ENCODE results near the gene IFT52. TPM values are rescaled to one million over a fixed set of nuclear protein-coding genes. Genes with fewer than 3 reads are reported as not detected.
A peak's percentile ranks its signal among the peaks of the same experiment; 100 is the strongest.
"Not testable (repeated sequence)": the region's sequence is repeated elsewhere in the genome, so short reads cannot be mapped to it uniquely, and the experiment has no call there.

The IFT52 gene
- polyA plus RNA-seq, 3 donors = 17.6 to 28.1 (median 24.1) TPM

GRCh38 chr20:43584448-43585136, 6.1 kb upstream of the IFT52 start:
- H3K27ac Mint-ChIP-seq = peak overlapping the region in 2 of 7 donors; percentile 8 to 37
- no peak overlapping the region for H3K4me2 ChIP-seq (replicated peaks; ENCODE audit: extremely low read depth, low read length, poor library complexity, severe bottlenecking)
- H3K79me2 ChIP-seq (ENCODE audit: insufficient read depth, low read length) = no peaks in the 10 kb centered on the region
- TF ChIP-seq CTCF (IDR thresholded peaks at IDR 0.05) = no peak
- no peak for DNase-seq
- H3K36me3 ChIP-seq (replicated peaks in 1 of 2; ENCODE audit: control insufficient read depth in 1 of 2, insufficient read depth in 2 of 2, low read length in 2 of 2) = no peaks in the 10 kb centered on the region
- no peak overlapping the region for H3K4me3 Mint-ChIP-seq
- peaks cover 0 to 5% (median 0%) of the 10 kb centered on the region in 3 donors for H3K27me3 Mint-ChIP-seq (ENCODE audit: low read depth in 3 of 3)
- H3K27ac ChIP-seq (ENCODE audit: low read depth in 1 of 2, low read length in 2 of 2) = no peak overlapping the region
- H4K20me1 ChIP-seq (ENCODE audit: insufficient read depth, low read length) = no peaks in the 10 kb centered on the region
- peaks cover 12 to 13% of the 10 kb centered on the region in 2 donors for H3K4me1 ChIP-seq (ENCODE audit: control insufficient read depth in 1 of 2, insufficient read depth in 2 of 2, low read length in 2 of 2)
- no peak overlapping the region for H3K9ac ChIP-seq (ENCODE audit: insufficient read depth, low read length, poor library complexity, severe bottlenecking)
- H3K4me1 Mint-ChIP-seq = peaks cover 15% of the 10 kb centered on the region
- H3K4me3 ChIP-seq (replicated peaks in 1 of 3; ENCODE audit: low read depth in 2 of 3, low read length in 3 of 3) = no peak overlapping the region
- 87% methylated on average over 6 of the region's 7 CpGs for WGBS (ENCODE audit: insufficient coverage)
- no peaks in the 10 kb centered on the region for H3K36me3 Mint-ChIP-seq
- no peaks in the 10 kb centered on the region for H3K9me3 Mint-ChIP-seq
- intact Hi-C loops (cut with micrococcal nuclease) = no loop called here
- peak overlapping the region; percentile 52 for H2AFZ ChIP-seq (ENCODE audit: insufficient read depth, low read depth, low read length, poor library complexity, severe bottlenecking)
- no peaks in the 10 kb centered on the region for H3K27me3 ChIP-seq (ENCODE audit: control insufficient read depth in 2 of 2, insufficient read depth in 2 of 2, low read length in 2 of 2)
- no peaks in the 10 kb centered on the region for H3K9me3 ChIP-seq (replicated peaks in 1 of 2; ENCODE audit: control insufficient read depth in 1 of 2, insufficient read depth in 1 of 2, low read length in 2 of 2)

GRCh38 chr20:43586641-43587040, 4.1 kb upstream of the IFT52 start:
- no peaks in the 10 kb centered on the region for H4K20me1 ChIP-seq (ENCODE audit: insufficient read depth, low read length)
- H3K27ac ChIP-seq (ENCODE audit: low read depth in 1 of 2, low read length in 2 of 2) = no peak overlapping the region
- intact Hi-C loops (cut with micrococcal nuclease) = no loop called here
- Mint-ChIP-seq H3K27me3 (ENCODE audit: low read depth in 3 of 3) (peaks cover 0 to 5% (median 0%) of the 10 kb centered on the region in 3 donors), H3K27ac (peak overlapping the region in 1 of 7 donors; percentile 59), H3K4me1 (peaks cover 30% of the 10 kb centered on the region), H3K4me3 (no peak overlapping the region), H3K36me3 (no peaks in the 10 kb centered on the region), H3K9me3 (no peaks in the 10 kb centered on the region)
- WGBS (ENCODE audit: insufficient coverage) = 83% methylated on average over 6 of the region's 8 CpGs
- no peak overlapping the region for H3K4me2 ChIP-seq (replicated peaks; ENCODE audit: extremely low read depth, low read length, poor library complexity, severe bottlenecking)
- no peak overlapping the region for H2AFZ ChIP-seq (ENCODE audit: insufficient read depth, low read depth, low read length, poor library complexity, severe bottlenecking)
- H3K79me2 ChIP-seq (ENCODE audit: insufficient read depth, low read length) = peaks cover 9% of the 10 kb centered on the region
- no peak overlapping the region for H3K9ac ChIP-seq (ENCODE audit: insufficient read depth, low read length, poor library complexity, severe bottlenecking)
- peaks cover 25 to 26% of the 10 kb centered on the region in 2 donors for H3K4me1 ChIP-seq (ENCODE audit: control insufficient read depth in 1 of 2, insufficient read depth in 2 of 2, low read length in 2 of 2)
- H3K9me3 ChIP-seq (replicated peaks in 1 of 2; ENCODE audit: control insufficient read depth in 1 of 2, insufficient read depth in 1 of 2, low read length in 2 of 2) = no peaks in the 10 kb centered on the region
- no peak for DNase-seq
- H3K4me3 ChIP-seq (replicated peaks in 1 of 3; ENCODE audit: low read depth in 2 of 3, low read length in 3 of 3) = no peak overlapping the region
- no peak for TF ChIP-seq CTCF (IDR thresholded peaks at IDR 0.05)
- no peaks in the 10 kb centered on the region for H3K27me3 ChIP-seq (ENCODE audit: control insufficient read depth in 2 of 2, insufficient read depth in 2 of 2, low read length in 2 of 2)
- H3K36me3 ChIP-seq (replicated peaks in 1 of 2; ENCODE audit: control insufficient read depth in 1 of 2, insufficient read depth in 2 of 2, low read length in 2 of 2) = no peaks in the 10 kb centered on the region

GRCh38 chr20:43588526-43588925, 2.2 kb upstream of the IFT52 start:
- intact Hi-C loops (cut with micrococcal nuclease); H3K9me3 Mint-ChIP-seq; H3K9me3 ChIP-seq (replicated peaks in 1 of 2; ENCODE audit: control insufficient read depth in 1 of 2, insufficient read depth in 1 of 2, low read length in 2 of 2); H3K27me3 ChIP-seq (ENCODE audit: control insufficient read depth in 2 of 2, insufficient read depth in 2 of 2, low read length in 2 of 2); H3K36me3 Mint-ChIP-seq; H3K4me2 ChIP-seq (replicated peaks; ENCODE audit: extremely low read depth, low read length, poor library complexity, severe bottlenecking); H3K27ac Mint-ChIP-seq; H3K27me3 Mint-ChIP-seq (ENCODE audit: low read depth in 3 of 3); H4K20me1 ChIP-seq (ENCODE audit: insufficient read depth, low read length); H3K27ac ChIP-seq (ENCODE audit: low read depth in 1 of 2, low read length in 2 of 2); H3K4me3 Mint-ChIP-seq; H3K9ac ChIP-seq (ENCODE audit: insufficient read depth, low read length, poor library complexity, severe bottlenecking); H3K36me3 ChIP-seq (replicated peaks in 1 of 2; ENCODE audit: control insufficient read depth in 1 of 2, insufficient read depth in 2 of 2, low read length in 2 of 2); H2AFZ ChIP-seq (ENCODE audit: insufficient read depth, low read depth, low read length, poor library complexity, severe bottlenecking); DNase-seq; H3K4me3 ChIP-seq (replicated peaks in 1 of 3; ENCODE audit: low read depth in 2 of 3, low read length in 3 of 3): not testable (repeated sequence)
- Histone ChIP-seq H3K79me2 (ENCODE audit: insufficient read depth, low read length) (peaks cover 17% of the 10 kb centered on the region), H3K4me1 (ENCODE audit: control insufficient read depth in 1 of 2, insufficient read depth in 2 of 2, low read length in 2 of 2) (peaks cover 23 to 25% of the 10 kb centered on the region in 2 donors)
- peaks cover 28% of the 10 kb centered on the region for H3K4me1 Mint-ChIP-seq
- 89% methylated on average over 5 of the region's 10 CpGs for WGBS (ENCODE audit: insufficient coverage)

Data from CD14-positive monocyte (primary cell).